ENCODE measurements around the gene CFAP100. TPM values are rescaled to one million over a fixed set of nuclear protein-coding genes. Genes with fewer than 3 reads are reported as not detected.

CFAP100 gene
- total RNA-seq, 2 experiments from 2014 or later, result not detected

GRCh38 chr3:126361211-126361610, 33.5 kb upstream of the CFAP100 start:
- no peaks in the 10 kb centered on the region for H3K36me3 Mint-ChIP-seq (ENCODE audit: low read depth)
- H3K9me3 Mint-ChIP-seq, result no peaks in the 10 kb centered on the region
- peaks cover 9% of the 10 kb centered on the region for H3K4me1 Mint-ChIP-seq

GRCh38 chr3:126364130-126364695, 30.5 kb upstream of the CFAP100 start:
- POLR2A ChIA-PET, result no interaction called here
- CTCF ChIA-PET, result no interaction called here
- H3K36me3 Mint-ChIP-seq (ENCODE audit: low read depth), result no peaks in the 10 kb centered on the region

More at GRCh38 chr3:126361211-126361610, 33.5 kb upstream of the CFAP100 start:
- ChIA-PET CTCF (no interaction called here), POLR2A (no interaction called here)
- H3K27ac Mint-ChIP-seq, result no peak overlapping the region
- DNase-seq, result no peak
- no peak overlapping the region for H3K4me3 Mint-ChIP-seq
- peaks cover 38% of the 10 kb centered on the region for H3K27me3 Mint-ChIP-seq

GRCh38 chr3:126364731-126365301, 29.9 kb upstream of the CFAP100 start:
- peaks cover 15% of the 10 kb centered on the region for H3K27me3 Mint-ChIP-seq
- H3K4me1 Mint-ChIP-seq, result no peaks in the 10 kb centered on the region
- DNase-seq, result no peak
- no peak overlapping the region for H3K27ac Mint-ChIP-seq
- no peak overlapping the region for H3K4me3 Mint-ChIP-seq
- no peaks in the 10 kb centered on the region for H3K36me3 Mint-ChIP-seq (ENCODE audit: low read depth)
- POLR2A ChIA-PET, result no interaction called here
- CTCF ChIA-PET, result no interaction called here
- H3K9me3 Mint-ChIP-seq, result no peaks in the 10 kb centered on the region

More at GRCh38 chr3:126364130-126364695, 30.5 kb upstream of the CFAP100 start:
- H3K4me3 Mint-ChIP-seq, result no peak overlapping the region
- H3K27ac Mint-ChIP-seq, result no peak overlapping the region
- DNase-seq, result no peak
- H3K27me3 Mint-ChIP-seq, result peaks cover 21% of the 10 kb centered on the region
- no peaks in the 10 kb centered on the region for H3K4me1 Mint-ChIP-seq
- no peaks in the 10 kb centered on the region for H3K9me3 Mint-ChIP-seq

GRCh38 chr3:126365351-126366277, 29.1 kb upstream of the CFAP100 start:
- ChIA-PET CTCF (no interaction called here), POLR2A (no interaction called here)
- Mint-ChIP-seq H3K9me3 (no peaks in the 10 kb centered on the region), H3K4me3 (no peak overlapping the region), H3K27ac (no peak overlapping the region), H3K36me3 (ENCODE audit: low read depth) (no peaks in the 10 kb centered on the region), H3K4me1 (no peaks in the 10 kb centered on the region), H3K27me3 (peaks cover 10% of the 10 kb centered on the region)
- no peak for DNase-seq

DNA sequence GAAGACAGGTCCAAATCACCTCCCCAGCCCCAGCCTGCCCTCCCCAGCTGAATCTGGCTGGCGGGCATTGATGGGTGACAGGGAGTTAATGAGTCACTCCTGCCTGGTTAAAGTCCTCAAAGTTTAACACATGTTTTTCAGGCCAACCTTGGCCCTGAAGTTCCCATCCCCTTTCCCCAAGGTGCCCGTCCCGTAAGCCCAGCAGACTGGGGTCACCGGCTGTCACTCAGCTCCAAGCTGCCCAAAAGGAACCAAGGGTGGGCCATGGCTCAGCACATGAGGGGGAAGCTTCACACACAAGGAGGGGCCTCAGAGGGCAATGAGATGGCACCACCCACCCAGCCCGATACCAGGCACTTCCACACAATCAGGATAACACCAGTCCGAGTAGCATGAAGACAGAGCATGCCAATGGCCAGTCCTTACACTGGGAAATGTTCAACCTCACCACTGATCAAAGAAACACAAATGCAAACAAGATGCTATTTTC, 27.3 kb upstream of the CFAP100 start:
- H3K9me3 Mint-ChIP-seq, result no peaks in the 10 kb centered on the region
- ChIA-PET CTCF (no interaction called here), POLR2A (no interaction called here)
- peaks cover 6% of the 10 kb centered on the region for H3K27me3 Mint-ChIP-seq
- no peaks in the 10 kb centered on the region for H3K4me1 Mint-ChIP-seq
- no peak for DNase-seq
- no peaks in the 10 kb centered on the region for H3K36me3 Mint-ChIP-seq (ENCODE audit: low read depth)
- no peak overlapping the region for H3K4me3 Mint-ChIP-seq
- no peak overlapping the region for H3K27ac Mint-ChIP-seq

DNA sequence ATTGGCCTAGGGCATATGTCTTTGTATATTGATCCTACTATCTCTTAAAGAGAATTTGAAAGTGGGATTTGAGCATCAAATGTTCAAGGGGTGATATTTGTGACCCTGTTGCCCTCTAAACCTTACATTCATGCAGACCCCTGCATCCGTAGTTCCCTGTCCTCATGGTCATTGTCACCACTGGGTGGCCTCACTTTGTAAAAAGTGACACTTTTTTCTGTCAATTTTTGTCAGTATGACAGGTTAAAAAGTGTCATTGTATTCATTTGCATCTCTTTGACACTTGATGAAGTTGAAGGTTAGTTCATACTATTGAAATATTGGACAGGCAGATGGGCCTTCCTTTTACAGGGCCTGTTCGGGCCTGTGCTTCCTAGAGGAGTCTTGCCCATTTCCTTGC, 25.2 kb upstream of the CFAP100 start:
- POLR2A ChIA-PET, result no interaction called here
- H3K27ac Mint-ChIP-seq, result no peak overlapping the region
- no peak for DNase-seq
- CTCF ChIA-PET, result no interaction called here
- H3K4me1 Mint-ChIP-seq, result no peaks in the 10 kb centered on the region
- H3K4me3 Mint-ChIP-seq, result no peak overlapping the region
- no peaks in the 10 kb centered on the region for H3K36me3 Mint-ChIP-seq (ENCODE audit: low read depth)
- H3K27me3 Mint-ChIP-seq, result peaks cover 2% of the 10 kb centered on the region
- H3K9me3 Mint-ChIP-seq, result no peaks in the 10 kb centered on the region

DNA sequence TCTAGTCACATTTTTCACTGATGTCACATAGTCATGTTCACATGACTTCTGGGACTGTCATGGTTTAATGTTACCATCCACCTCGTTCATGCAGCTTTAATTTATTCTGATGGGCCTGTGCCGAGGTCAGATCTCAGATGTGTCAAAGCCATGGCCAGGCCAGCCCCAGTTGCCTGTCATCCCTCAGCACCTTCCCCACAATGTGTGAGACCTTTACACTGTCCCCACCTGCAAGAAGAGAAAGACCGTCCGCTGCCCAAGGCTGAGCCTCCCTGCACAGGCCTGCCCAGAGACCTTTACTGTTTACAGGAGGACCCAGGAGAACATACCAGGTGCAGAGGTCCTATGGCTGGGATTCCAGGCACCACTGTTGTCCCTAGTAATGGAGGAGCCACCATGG, 24.7 kb upstream of the CFAP100 start:
- POLR2A ChIA-PET, result no interaction called here

GRCh38 chr3:126370606-126371005, 24.1 kb upstream of the CFAP100 start:
- Mint-ChIP-seq H3K4me3 (no peak overlapping the region), H3K36me3 (ENCODE audit: low read depth) (no peaks in the 10 kb centered on the region), H3K27ac (no peak overlapping the region), H3K4me1 (no peaks in the 10 kb centered on the region), H3K27me3 (peaks cover 2% of the 10 kb centered on the region), H3K9me3 (no peaks in the 10 kb centered on the region)
- ChIA-PET CTCF (no interaction called here), POLR2A (no interaction called here)
- no peak for DNase-seq

More for the DNA sequence above, 24.7 kb upstream of the CFAP100 start:
- Mint-ChIP-seq H3K36me3 (ENCODE audit: low read depth) (no peaks in the 10 kb centered on the region), H3K27me3 (peaks cover 2% of the 10 kb centered on the region), H3K4me3 (no peak overlapping the region), H3K27ac (no peak overlapping the region), H3K4me1 (no peaks in the 10 kb centered on the region), H3K9me3 (no peaks in the 10 kb centered on the region)
- CTCF ChIA-PET, result no interaction called here
- DNase-seq, result no peak

GRCh38 chr3:126371096-126371705, 23.5 kb upstream of the CFAP100 start:
- Mint-ChIP-seq H3K4me1 (no peaks in the 10 kb centered on the region), H3K4me3 (no peak overlapping the region), H3K36me3 (ENCODE audit: low read depth) (no peaks in the 10 kb centered on the region), H3K27ac (no peak overlapping the region), H3K9me3 (no peaks in the 10 kb centered on the region), H3K27me3 (peaks cover 2% of the 10 kb centered on the region)
- ChIA-PET CTCF (no interaction called here), POLR2A (no interaction called here)
- no peak for DNase-seq

- no peak for DNase-seq
- peaks cover 4% of the 10 kb centered on the region for H3K27me3 Mint-ChIP-seq
- CTCF ChIA-PET, result no interaction called here
- H3K4me3 Mint-ChIP-seq, result no peak overlapping the region
- no peaks in the 10 kb centered on the region for H3K36me3 Mint-ChIP-seq (ENCODE audit: low read depth)
- H3K4me1 Mint-ChIP-seq, result no peaks in the 10 kb centered on the region
- no peak overlapping the region for H3K27ac Mint-ChIP-seq
- POLR2A ChIA-PET, result no interaction called here
- H3K9me3 Mint-ChIP-seq, result no peaks in the 10 kb centered on the region
Measured at GRCh38 chr3:126372413-126373145, 22.1 kb upstream of the CFAP100 start.

- DNase-seq, result no peak
- no peak overlapping the region for H3K27ac Mint-ChIP-seq
- H3K4me3 Mint-ChIP-seq, result no peak overlapping the region
- ChIA-PET POLR2A (no interaction called here), CTCF (no interaction called here)
- H3K4me1 Mint-ChIP-seq, result no peaks in the 10 kb centered on the region
- peaks cover 4% of the 10 kb centered on the region for H3K27me3 Mint-ChIP-seq
- H3K36me3 Mint-ChIP-seq (ENCODE audit: low read depth), result no peaks in the 10 kb centered on the region
- H3K9me3 Mint-ChIP-seq, result no peaks in the 10 kb centered on the region
Measured at GRCh38 chr3:126373146-126373613, 21.5 kb upstream of the CFAP100 start.

DNA sequence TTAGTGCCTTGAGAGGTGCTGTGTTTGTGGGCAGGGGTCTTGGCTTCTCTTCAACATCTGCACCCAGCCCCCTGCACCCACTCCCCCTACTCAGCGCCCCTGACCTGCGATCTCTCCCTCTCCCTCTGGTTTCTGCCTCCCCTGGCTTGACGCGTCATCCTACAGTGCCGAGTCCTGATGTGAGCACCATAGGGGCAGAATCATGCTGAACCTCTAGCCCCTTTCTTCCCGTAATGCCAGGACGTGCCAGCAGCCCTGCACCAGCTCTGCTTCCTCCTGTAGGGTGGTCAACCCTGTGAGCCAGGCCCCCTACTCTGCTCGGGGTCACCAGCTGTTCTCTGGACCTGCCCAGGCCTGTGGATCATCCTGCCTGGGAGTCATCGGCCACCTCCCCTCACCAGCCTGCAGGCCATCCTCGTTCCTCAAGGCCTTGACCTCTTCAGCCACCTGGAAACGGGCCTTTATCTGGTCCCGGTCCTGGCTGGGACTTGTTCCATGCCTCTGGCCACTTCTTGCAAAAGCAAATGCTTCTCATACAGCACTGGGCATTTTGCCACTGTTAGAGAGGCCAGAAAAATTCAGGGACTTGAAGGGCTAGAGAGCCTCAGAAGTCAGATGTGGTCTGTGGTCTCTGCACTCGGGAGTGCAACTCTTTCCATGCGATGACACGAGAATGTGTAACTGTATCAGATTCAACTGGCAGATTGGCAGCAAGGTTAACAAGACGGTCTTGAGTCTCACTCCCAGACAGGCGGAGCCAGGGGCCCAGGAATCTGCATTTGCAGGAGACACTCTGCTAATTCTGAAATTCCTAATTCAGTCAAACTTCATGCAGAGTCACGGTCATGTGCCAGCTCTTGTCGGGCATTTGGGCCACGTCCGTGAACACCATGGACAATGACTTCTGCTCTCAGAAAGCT, 20.8 kb upstream of the CFAP100 start:
- H3K36me3 Mint-ChIP-seq (ENCODE audit: low read depth), result no peaks in the 10 kb centered on the region
- H3K27me3 Mint-ChIP-seq, result peaks cover 3% of the 10 kb centered on the region
- ChIA-PET CTCF (no interaction called here), POLR2A (no interaction called here)
- H3K9me3 Mint-ChIP-seq, result no peaks in the 10 kb centered on the region
- DNase-seq, result no peak
- no peak overlapping the region for H3K27ac Mint-ChIP-seq
- H3K4me3 Mint-ChIP-seq, result no peak overlapping the region
- H3K4me1 Mint-ChIP-seq, result no peaks in the 10 kb centered on the region
